ENCODE data around the gene HERC2. TPM values are rescaled to one million over a fixed set of nuclear protein-coding genes. Genes with fewer than 3 reads are reported as not detected.
A peak's percentile ranks its signal among the peaks of the same experiment; 100 is the strongest.

The HERC2 gene
- total RNA-seq, 1 experiment from 2014 or later: 69.7 TPM

DNA sequence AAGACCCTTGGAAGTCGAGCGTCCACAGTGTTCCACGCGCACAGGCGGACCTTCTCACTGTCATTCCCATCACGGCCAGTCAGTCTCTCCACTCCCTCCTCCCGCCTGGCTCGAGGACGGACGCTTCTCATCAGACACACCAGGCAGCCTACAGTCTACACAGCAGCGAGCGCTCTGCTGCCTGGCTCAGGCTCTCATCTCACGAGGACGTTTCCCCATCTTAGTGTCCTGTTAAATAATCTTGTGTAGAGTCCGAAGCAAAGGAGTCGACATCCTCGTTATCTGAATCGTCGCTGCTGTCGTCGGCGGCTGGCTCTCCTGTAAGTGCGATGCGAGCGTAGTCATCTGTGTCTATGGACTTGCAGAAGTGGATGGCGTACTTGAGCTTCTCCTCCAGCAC, 210.4 kb downstream of the HERC2 start:
- Histone ChIP-seq H3K27ac (ENCODE audit: low read length) (no peak overlapping the region), H3K27me3 (ENCODE audit: control insufficient read depth, insufficient read depth, low read length) (no peaks in the 10 kb centered on the region), H3K4me3 (ENCODE audit: low read depth in 2 of 2, low read length in 2 of 2) (no peak overlapping the region), H3K9me3 (ENCODE audit: control insufficient read depth, insufficient read depth, low read depth, low read length) (no peaks in the 10 kb centered on the region), H3K4me1 (ENCODE audit: control insufficient read depth, insufficient read depth, low read length) (no peaks in the 10 kb centered on the region), H3K36me3 (ENCODE audit: control insufficient read depth, insufficient read depth, low read length) (peaks cover 2% of the 10 kb centered on the region; the same call in 1 of the 2 replicates)
- intact Hi-C loops (cut with micrococcal nuclease; ENCODE audit: unreplicated experiment): no loop called here
- TSS peak; percentile 92 for BruUV-seq (replicated peaks)
- ATAC-seq (no peak), DNase-seq (ENCODE audit: low read depth, low spot score) (no peak)
- ChIA-PET POLR2A (no interaction called here), CTCF (no interaction called here)
- in situ Hi-C loops (cut with HindIII; ENCODE audit: low pct_unique_long_range_greater_than_20kb, low sequenced_read_pairs): no loop called here
- TF ChIP-seq, protein P1, sequence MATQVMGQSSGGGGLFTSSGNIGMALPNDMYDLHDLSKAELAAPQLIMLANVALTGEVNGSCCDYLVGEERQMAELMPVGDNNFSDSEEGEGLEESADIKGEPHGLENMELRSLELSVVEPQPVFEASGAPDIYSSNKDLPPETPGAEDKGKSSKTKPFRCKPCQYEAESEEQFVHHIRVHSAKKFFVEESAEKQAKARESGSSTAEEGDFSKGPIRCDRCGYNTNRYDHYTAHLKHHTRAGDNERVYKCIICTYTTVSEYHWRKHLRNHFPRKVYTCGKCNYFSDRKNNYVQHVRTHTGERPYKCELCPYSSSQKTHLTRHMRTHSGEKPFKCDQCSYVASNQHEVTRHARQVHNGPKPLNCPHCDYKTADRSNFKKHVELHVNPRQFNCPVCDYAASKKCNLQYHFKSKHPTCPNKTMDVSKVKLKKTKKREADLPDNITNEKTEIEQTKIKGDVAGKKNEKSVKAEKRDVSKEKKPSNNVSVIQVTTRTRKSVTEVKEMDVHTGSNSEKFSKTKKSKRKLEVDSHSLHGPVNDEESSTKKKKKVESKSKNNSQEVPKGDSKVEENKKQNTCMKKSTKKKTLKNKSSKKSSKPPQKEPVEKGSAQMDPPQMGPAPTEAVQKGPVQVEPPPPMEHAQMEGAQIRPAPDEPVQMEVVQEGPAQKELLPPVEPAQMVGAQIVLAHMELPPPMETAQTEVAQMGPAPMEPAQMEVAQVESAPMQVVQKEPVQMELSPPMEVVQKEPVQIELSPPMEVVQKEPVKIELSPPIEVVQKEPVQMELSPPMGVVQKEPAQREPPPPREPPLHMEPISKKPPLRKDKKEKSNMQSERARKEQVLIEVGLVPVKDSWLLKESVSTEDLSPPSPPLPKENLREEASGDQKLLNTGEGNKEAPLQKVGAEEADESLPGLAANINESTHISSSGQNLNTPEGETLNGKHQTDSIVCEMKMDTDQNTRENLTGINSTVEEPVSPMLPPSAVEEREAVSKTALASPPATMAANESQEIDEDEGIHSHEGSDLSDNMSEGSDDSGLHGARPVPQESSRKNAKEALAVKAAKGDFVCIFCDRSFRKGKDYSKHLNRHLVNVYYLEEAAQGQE (IDR thresholded peaks at IDR 0.05; ENCODE audit: insufficient read depth in 1 of 2, low read depth in 2 of 2, low read length in 1 of 2): no peak
- no peak for TF ChIP-seq TCF7L2 (IDR thresholded peaks at IDR 0.05; ENCODE audit: low read depth, low read length)
- TF ChIP-seq SIN3A (IDR thresholded peaks at IDR 0.05; ENCODE audit: borderline replicate concordance, insufficient read depth, low read depth, low read length): no peak
- no peak for TF ChIP-seq POLR2AphosphoS5 (IDR thresholded peaks at IDR 0.05; ENCODE audit: low read depth, low read length)
- TF ChIP-seq CTCF (IDR thresholded peaks at IDR 0.05): no peak

GRCh38 chr15:28110481-28110881, 211.5 kb downstream of the HERC2 start:
- CTCF ChIA-PET: no interaction called here
- in situ Hi-C loops (cut with HindIII; ENCODE audit: low pct_unique_long_range_greater_than_20kb, low sequenced_read_pairs): no loop called here

More at GRCh38 chr15:28110481-28110881, 211.5 kb downstream of the HERC2 start:
- intact Hi-C loops (cut with micrococcal nuclease; ENCODE audit: unreplicated experiment): no loop called here
- ATAC-seq (no peak), DNase-seq (ENCODE audit: low read depth, low spot score) (no peak)
- POLR2A ChIA-PET: interaction anchor here (1.0 kb wide), 1 partner anchor 15 kb away, joined by 3 read pairs; no protein-coding TSS in a partner anchor
- Histone ChIP-seq H3K9me3 (ENCODE audit: control insufficient read depth, insufficient read depth, low read depth, low read length) (no peaks in the 10 kb centered on the region), H3K36me3 (ENCODE audit: control insufficient read depth, insufficient read depth, low read length) (peaks cover 2% of the 10 kb centered on the region; the same call in 1 of the 2 replicates), H3K27ac (ENCODE audit: low read length) (no peak overlapping the region), H3K27me3 (ENCODE audit: control insufficient read depth, insufficient read depth, low read length) (no peaks in the 10 kb centered on the region), H3K4me1 (ENCODE audit: control insufficient read depth, insufficient read depth, low read length) (no peaks in the 10 kb centered on the region), H3K4me3 (ENCODE audit: low read depth in 2 of 2, low read length in 2 of 2) (no peak overlapping the region)
- TF ChIP-seq, protein P1 (IDR thresholded peaks at IDR 0.05; ENCODE audit: insufficient read depth in 1 of 2, low read depth in 2 of 2, low read length in 1 of 2): no peak
- TF ChIP-seq SIN3A (IDR thresholded peaks at IDR 0.05; ENCODE audit: borderline replicate concordance, insufficient read depth, low read depth, low read length) (no peak), TCF7L2 (IDR thresholded peaks at IDR 0.05; ENCODE audit: low read depth, low read length) (no peak), POLR2AphosphoS5 (IDR thresholded peaks at IDR 0.05; ENCODE audit: low read depth, low read length) (no peak)
- BruUV-seq (replicated peaks): no TSS peak
